ENCODE data around the gene TOB2.

The TOB2 gene

DNA sequence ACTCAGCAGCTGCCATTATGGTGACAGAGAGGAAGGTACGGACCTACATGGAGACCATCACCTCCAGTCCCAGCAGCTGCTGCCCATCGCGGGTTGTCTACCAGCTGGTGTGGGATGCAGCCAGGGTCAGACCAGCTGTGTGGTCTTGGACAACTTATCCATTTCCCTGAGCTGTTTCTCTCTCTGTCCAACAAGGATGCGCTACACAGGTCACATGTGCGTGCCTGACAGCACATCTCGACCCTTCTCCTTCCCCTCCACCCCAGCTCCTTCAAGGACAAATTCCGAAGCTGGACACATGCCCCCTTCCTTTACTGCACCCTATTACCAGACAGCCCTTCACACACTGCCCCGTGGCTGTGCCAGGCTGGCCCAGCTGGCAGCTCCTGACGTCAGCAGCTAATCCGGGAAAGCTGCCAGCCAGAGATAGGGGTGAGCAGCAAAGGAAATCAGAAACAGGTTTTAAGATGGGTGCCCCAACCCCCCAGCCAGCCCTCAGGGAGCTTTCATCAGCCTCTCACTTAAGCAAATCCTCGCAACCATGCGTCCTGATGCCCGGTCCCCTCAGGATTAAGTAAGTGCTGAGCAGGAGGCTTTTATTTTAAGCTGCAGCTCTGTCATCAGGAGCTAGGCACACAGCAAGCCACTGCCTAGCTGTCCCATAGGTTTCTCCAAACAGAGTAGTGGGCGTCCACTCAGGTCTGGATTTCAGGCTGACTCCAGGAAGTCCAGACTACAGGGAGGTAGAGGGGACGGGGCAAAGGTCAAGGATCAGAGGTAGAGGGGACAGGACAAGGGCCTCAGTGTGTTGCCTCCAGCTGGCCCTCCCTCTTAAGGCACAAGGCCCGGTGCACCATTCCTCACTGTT lies 44.6 kb downstream of the TOB2 start:
- H3K27ac ChIP-seq = peak overlapping the region; percentile 6
- TF ChIP-seq ZFX (IDR thresholded peaks at IDR 0.05) (no peak), CTCF (conservative IDR thresholded peaks at IDR 0.05) (no peak)

DNA sequence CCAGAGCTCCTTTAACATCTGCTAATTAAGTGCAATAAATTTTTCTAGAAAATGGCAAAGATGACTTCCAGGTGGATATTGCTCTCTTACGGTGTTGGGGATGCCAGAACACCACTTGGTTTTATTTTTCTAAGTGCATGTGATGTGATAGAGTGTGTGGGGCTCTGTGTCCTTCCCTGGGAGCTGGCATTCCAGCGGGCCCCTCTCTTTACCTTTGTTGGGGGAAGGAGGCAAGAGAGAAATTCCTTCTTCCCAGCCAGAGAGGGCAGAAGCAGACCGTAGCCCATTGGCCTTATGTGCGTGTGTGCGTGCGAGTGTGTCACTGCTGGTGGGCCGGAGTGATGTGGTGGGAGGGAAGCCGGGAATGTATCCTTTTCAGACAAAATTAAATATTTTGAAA lies 47.7 kb downstream of the TOB2 start:
- TF ChIP-seq CTCF (conservative IDR thresholded peaks at IDR 0.05) (no peak), ZFX (IDR thresholded peaks at IDR 0.05) (no peak)
- H3K27ac ChIP-seq = no peak overlapping the region

DNA sequence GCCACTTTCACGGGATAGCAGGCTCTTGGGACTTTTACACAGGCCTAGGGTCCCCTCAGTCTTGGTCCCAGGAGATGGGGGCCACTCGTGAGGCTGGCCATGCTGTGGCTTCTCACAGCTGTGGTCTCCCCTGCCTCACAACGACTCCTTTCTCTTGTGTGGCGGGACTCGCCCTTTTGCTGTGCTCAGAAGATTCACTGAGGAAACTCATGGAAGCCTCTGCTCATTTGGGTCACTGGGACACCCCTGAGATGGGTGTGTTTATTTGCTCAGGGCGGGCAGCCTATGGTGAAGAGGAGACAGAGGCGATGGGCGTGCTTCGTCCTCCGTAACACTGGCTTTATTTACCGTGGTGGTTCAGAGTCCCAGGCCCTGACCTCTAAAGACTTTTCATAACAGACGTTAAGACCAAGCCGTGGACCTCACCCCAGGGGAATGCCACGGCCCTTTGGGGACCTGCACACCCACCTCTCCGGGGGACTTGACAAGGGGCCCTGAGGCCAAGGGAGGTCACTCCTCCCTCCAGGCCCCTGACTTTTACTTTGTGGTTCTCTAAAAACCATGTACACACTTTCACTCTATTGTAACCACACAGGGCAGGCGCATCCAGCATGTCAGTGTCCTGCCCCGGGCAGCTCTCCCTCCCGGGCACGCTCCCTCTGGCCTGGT lies 49.3 kb downstream of the TOB2 start:
- H3K27ac ChIP-seq = no peak overlapping the region
- TF ChIP-seq CTCF (conservative IDR thresholded peaks at IDR 0.05) (no peak), ZFX (IDR thresholded peaks at IDR 0.05) (no peak)

DNA sequence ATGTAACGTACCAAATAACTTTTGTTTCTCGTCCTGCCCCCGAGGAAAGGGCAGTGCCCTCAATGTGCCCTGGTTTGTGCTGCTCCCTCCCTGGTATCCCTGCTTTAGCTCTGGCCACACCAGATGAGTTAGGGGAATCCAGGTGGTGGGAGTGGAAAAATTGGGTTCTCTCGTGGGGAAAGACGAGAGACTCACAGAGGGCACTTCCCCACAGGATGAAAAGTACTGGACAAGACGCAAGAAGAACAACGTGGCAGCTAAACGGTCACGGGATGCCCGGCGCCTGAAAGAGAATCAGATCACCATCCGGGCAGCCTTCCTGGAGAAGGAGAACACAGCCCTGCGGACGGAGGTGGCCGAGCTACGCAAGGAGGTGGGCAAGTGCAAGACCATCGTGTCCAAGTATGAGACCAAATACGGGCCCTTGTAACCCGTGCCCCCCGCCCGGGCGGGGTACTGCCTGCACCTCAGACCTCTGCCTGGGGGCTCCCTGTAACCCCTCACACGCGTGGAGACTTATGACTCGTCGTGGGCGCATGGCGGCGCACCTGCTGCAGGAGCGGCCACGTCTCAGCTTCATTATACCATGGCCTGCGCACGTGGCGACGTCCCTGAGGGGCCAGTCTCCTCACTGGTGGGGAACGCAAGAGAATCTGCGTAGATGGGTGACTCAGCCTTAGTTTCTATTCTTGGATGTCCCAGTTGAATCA lies 50.9 kb downstream of the TOB2 start:
- no peak overlapping the region for H3K27ac ChIP-seq
- TF ChIP-seq CTCF (conservative IDR thresholded peaks at IDR 0.05) (no peak), ZFX (IDR thresholded peaks at IDR 0.05) (no peak)

DNA sequence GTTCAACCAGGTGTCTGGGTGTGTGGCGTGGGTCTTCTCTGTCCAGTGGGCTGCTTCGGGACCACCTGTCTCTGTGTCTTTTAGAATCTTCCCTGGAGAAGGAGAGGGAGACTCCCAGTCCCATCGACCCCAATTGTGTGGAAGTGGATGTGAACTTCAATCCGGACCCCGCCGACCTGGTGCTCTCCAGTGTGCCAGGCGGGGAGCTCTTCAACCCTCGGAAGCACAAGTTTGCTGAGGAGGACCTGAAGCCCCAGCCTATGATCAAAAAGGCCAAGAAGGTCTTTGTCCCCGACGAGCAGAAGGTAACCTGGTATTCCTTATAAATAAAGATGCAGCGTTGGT lies 52.6 kb downstream of the TOB2 start:
- no peak overlapping the region for H3K27ac ChIP-seq
- TF ChIP-seq CTCF (conservative IDR thresholded peaks at IDR 0.05) (no peak), ZFX (IDR thresholded peaks at IDR 0.05) (no peak)

GRCh38 chr22:41387341-41387740 lies 59.3 kb downstream of the TOB2 start:
- no peak overlapping the region for H3K27ac ChIP-seq
- TF ChIP-seq CTCF (conservative IDR thresholded peaks at IDR 0.05) (no peak), ZFX (IDR thresholded peaks at IDR 0.05) (no peak)

GRCh38 chr22:41384128-41384527 lies 62.5 kb downstream of the TOB2 start:
- no peak overlapping the region for H3K27ac ChIP-seq
- no peak for TF ChIP-seq ZFX (IDR thresholded peaks at IDR 0.05)
- no peak for TF ChIP-seq CTCF (conservative IDR thresholded peaks at IDR 0.05)

Data from C4-2B (cell line).